PC-9 (cell line): Measurements from ENCODE around the gene CPEB3.

ENCODE experiments used
- CTCF ChIP-seq: fragments of 200-600 bp; sonication (generic); conservative IDR thresholded peaks from 2 replicates; pipeline ENCODE4 v1.6.1; 2017; ENCODE audit warnings: mixed run types, antibody characterized with exemption, mild to moderate bottlenecking, moderate library complexity
- EZH2 ChIP-seq: fragments of 200-600 bp; sonication (generic); IDR thresholded peaks from 2 replicates; pipeline ENCODE4 v1.8.0; 2017; ENCODE audit warnings: antibody characterized with exemption, low read depth

GRCh38 chr10:92113911-92114600, 176.8 kb downstream of the CPEB3 start:
- TF ChIP-seq CTCF (no peak), EZH2 (no peak)
